Measurements from ENCODE around the gene NR1D2.

DNA sequence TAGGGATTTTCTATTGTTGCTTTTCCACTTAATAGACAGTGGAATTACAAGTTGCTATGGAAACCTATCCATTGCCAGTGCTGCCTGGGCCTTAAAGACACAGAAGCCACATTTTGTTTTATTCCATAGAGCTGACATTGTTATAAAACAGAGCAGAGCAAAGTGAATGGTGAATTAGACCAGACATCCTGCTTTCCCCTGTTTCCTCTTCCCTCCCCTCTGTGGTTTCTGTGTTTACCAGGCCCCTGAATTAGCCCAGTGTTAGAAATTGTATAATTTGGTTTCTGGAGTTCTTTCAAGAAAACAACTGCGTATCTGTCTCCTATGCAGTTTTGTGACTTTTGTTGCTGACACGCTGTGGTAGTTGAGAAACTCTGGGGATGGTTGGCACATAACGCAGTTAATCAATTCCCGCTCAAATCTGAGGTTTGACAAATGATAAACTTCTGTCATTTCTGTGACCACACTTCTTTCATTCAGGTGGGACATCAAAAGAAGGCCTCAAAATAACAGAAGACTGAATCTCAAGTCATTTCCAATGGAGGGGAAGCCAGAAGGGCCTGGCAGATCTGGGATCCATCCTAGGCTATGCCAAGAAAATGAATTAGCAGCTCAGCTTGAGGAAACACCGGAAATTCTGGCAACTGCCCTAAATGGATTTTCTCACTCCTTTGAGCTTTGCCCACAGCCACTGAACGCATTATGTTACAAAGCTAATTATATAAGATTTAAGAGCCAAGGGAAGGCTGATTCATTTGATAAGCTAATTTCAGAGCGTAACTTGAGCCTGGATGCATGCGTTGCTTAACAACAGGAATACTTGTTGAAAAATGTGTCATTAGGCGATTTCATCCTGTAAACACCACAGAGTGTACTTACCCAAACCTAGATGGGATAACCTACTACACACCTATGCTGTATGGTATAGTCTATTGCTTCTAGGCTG lies 46.9 kb downstream of the NR1D2 start:
- TF ChIP-seq ELF4 (IDR thresholded peaks at IDR 0.05) (no peak), SUZ12 (IDR thresholded peaks at IDR 0.05) (no peak), LEF1 (IDR thresholded peaks at IDR 0.05; ENCODE audit: borderline replicate concordance) (no peak), FOXM1 (IDR thresholded peaks at IDR 0.05; ENCODE audit: borderline replicate concordance) (no peak), BHLHE40 (IDR thresholded peaks at IDR 0.05; ENCODE audit: borderline replicate concordance) (no peak), SP1 (IDR thresholded peaks at IDR 0.05) (no peak), ZNF384 (IDR thresholded peaks at IDR 0.05) (no peak)
- TF ChIP-seq, protein P1, sequence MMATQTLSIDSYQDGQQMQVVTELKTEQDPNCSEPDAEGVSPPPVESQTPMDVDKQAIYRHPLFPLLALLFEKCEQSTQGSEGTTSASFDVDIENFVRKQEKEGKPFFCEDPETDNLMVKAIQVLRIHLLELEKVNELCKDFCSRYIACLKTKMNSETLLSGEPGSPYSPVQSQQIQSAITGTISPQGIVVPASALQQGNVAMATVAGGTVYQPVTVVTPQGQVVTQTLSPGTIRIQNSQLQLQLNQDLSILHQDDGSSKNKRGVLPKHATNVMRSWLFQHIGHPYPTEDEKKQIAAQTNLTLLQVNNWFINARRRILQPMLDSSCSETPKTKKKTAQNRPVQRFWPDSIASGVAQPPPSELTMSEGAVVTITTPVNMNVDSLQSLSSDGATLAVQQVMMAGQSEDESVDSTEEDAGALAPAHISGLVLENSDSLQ (IDR thresholded peaks at IDR 0.05) = no peak
